GM18499 (cell line): Measurements from ENCODE around the gene CDON.

Experiments used
- ATAC-seq: cut with Tn5 transposase; IDR thresholded peaks from one replicate; pipeline ENCODE4 v1.9.1; 2021; ENCODE audit warnings: moderate number of reproducible peaks; ENCODE audit not compliant: insufficient read depth, unreplicated experiment

Gene CDON

DNA sequence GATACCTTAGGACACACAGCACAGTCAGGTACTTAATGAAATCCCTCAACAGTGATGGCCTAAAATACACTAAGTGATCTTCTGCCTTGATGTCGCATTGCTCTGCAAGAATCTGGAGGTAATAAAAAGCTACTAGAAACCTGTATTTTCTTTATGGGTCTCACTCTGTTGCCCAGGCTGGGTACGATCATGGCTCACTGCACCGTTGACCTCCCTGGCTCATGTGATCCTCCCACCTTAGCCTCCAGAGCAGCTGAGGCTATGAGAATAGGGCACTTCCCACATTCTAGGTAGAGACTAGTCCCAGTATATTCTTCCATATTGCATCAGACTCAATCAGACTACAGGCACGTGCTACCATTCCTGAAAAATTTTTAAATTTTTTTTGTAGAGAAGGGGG is 95.2 kb downstream of the CDON start:
- no peak for ATAC-seq

GRCh38 chr11:125960771-125961170 is 101.9 kb downstream of the CDON start:
- ATAC-seq: no peak

DNA sequence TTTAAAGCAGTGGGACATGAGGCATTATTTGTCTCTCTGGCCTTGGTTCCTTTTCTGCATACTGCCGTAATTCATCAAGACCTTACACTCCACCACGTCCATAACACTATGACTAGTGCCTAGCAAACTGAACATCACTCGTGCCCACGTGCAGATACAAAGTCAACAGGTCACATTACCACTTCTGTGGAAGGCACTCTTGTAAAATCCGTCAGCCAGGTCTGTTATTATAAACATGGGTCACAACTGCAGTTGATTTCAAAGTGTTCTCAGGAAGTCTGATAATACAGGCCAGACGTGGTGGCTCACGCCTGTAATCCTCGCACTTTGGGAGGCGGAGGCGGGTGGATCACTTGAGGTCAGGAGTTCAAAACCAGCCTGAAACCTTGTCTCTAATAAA is 102.7 kb downstream of the CDON start:
- ATAC-seq: no peak

DNA sequence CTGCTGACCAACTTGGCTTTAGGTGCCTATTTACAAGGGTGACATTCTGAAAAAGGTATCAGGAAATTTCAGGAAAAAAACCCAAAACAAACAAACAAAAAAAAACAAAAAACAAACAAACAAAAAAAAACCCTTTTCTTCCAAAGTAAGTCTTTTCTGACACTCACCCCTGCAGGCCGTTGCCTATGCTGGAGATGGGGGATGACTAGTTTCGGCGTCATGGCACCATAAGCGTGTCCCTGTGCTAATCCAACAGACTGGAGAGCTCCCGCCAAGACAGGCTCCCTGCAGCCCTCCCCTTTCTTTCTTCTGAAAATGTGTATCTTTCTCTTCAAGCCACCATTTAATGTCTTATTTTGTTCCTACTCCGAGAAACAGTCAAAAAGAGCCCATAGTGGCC is 103.2 kb downstream of the CDON start:
- no peak for ATAC-seq

- ATAC-seq: no peak
Observed at GRCh38 chr11:125958872-125959400, 103.7 kb downstream of the CDON start.

- no peak for ATAC-seq
Observed at GRCh38 chr11:125957618-125958332, 104.9 kb downstream of the CDON start.

- ATAC-seq: no peak
Observed at GRCh38 chr11:125956391-125957134, 106.1 kb downstream of the CDON start.

- ATAC-seq: no peak
Observed at GRCh38 chr11:125955856-125956255, 106.8 kb downstream of the CDON start.

GRCh38 chr11:125954945-125955640 is 107.6 kb downstream of the CDON start:
- no peak for ATAC-seq

DNA sequence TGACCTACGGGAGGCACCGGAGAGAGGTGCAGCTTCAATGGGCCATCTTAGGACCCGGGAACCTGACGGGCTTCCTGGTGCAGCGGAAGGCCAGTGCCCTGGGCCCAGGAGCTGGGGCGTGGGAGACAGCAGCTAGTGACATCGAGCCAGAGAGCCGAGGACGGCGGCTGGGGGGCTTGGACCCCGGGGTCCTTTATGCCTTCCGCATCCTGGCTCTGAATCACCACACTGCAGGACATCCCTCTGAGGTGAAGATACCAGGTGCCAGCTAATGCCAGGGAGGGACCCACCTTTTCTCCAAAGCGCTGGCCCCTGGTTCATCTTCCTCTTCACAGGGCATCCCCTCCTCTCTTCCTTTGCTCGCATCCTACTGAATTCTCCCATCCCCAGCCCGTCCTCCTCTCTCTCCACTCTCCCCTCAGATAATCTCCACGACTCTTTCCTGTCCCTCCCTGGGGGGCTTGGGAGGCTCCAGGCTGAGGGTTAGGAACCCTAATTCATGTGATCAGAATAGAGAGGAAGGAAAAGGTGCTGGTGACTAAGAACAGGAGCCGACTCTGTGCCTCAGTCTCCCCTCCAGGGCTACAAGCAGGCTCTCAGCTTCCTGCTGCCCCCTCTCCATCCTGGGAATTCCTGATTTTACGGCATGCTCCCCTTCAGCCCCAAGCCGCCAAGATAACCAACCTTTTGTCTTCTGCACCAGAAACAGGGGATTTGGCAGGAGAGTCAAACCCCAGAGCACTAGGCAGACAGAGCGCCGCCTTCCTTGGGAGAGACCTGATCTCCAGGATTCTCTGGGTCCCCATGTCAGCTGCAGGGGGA is 108.3 kb downstream of the CDON start:
- no peak for ATAC-seq

DNA sequence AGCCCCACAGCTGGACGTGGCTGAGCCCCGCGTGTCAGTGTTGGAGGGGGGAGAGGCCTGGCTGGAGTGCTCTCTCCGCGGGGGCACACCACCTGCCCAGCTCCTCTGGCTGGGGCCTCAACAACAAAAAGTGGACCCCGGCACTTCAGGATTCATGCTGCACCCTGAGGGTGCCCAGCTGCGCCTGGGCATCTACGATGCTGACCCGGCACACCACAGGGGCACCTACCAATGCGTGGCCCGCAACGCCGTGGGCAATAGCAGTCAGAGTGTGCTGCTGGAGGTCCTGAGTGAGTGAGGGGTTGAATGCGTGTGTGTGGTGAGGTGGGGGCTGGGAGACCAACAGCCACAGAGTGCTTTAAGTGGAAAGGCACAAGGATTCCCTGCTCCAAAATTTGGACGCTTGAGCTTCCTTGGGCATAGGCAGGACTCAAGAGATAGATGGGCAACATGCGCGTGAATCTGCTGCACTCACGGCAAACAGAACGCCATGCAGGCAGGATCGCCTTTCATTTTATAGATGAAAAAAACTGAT is 109.2 kb downstream of the CDON start:
- ATAC-seq: no peak

- no peak for ATAC-seq
Observed at GRCh38 chr11:125952973-125953372, 109.7 kb downstream of the CDON start.

GRCh38 chr11:125952559-125952958 is 110.1 kb downstream of the CDON start:
- no peak for ATAC-seq

DNA sequence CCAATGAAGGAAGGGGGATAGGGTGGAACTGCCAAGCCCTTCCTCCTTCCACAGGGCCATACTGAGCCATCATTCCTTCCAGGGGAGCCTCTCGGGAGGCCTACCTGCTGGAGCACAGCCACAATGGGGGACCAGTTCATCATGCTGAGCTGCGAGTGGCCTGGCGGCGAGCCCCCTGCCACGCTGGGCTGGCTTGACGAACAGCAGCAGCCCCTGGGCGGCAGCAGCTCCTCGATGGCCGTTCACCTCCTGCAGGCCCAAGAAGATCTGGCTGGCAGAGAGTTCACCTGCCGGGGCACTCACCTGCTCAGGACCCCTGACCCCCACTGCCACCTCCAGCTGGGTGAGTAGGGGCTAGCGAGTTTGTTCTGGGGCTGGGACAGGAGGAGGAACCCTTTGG is 110.9 kb downstream of the CDON start:
- no peak for ATAC-seq

GRCh38 chr11:125950696-125951651 is 111.7 kb downstream of the CDON start:
- no peak for ATAC-seq

GRCh38 chr11:125950178-125950490 is 112.5 kb downstream of the CDON start:
- no peak for ATAC-seq

GRCh38 chr11:125949271-125950177 is 113.1 kb downstream of the CDON start:
- no peak for ATAC-seq
